GM12878 (cell line): ENCODE data around the gene NAP1L3. TPM values are rescaled to one million over a fixed set of nuclear protein-coding genes. Genes with fewer than 3 reads are reported as not detected.

Experiments used
- ATAC-seq: fragments of 200-7000 bp; cut with Tn5 transposase; 3 replicates; pipeline ENCODE4 v1.9.1; 2020; ENCODE audit warnings: mild to moderate bottlenecking, moderate library complexity
- BruUV-seq: library from RNA; stranded (reverse); fragments of 400-500 nt; replicated peaks from 2 replicates; lab custom pipeline; 2021; lab: Mats Ljungman, UMichigan
- CTCF ChIA-PET: fragments of 300-600 bp; sonication (Branson Sonifier 250); formaldehyde crosslinking; extraction: SDS; loops from one replicate; lab custom pipeline; 2021; ENCODE audit warnings: inconsistent platforms; lab: Yijun Ruan, JAX
- POLR2A ChIA-PET: fragments of 350-600 bp; formaldehyde crosslinking; extraction: SDS; loops from one replicate; lab custom pipeline; 2021; ENCODE audit warnings: inconsistent platforms; lab: Charles Lee
- RAD21 ChIA-PET: fragments of 300-600 bp; sonication (Branson Sonifier 250); formaldehyde crosslinking; loops from one replicate; lab custom pipeline; 2023; ENCODE audit warnings: antibody characterized with exemption; ENCODE audit not compliant: unreplicated experiment; lab: Charles Lee
- SMC1A ChIA-PET: fragments of 300-600 bp; sonication (Branson Sonifier 250); formaldehyde crosslinking; loops from one replicate; lab custom pipeline; 2023; ENCODE audit not compliant: unreplicated experiment, uncharacterized antibody; lab: Charles Lee
- DNase-seq: peaks from one replicate; pipeline ENCODE4 v3.0.0-alpha.2; 2011; ENCODE audit warnings: low read depth, low spot score
- FAIRE-seq: peaks from 3 replicates; lab custom pipeline; 2011; peaks lifted over from hg19 to GRCh38; lab: Jason Lieb, UNC
- H2AFZ ChIP-seq: 2 replicates; pipeline ENCODE4 v1.6.0; 2011; ENCODE audit warnings: low read depth, low read length, control low read depth; ENCODE audit not compliant: control insufficient read depth
- H3K27ac ChIP-seq: 2 replicates; pipeline ENCODE4 v1.5.1; 2011; ENCODE audit warnings: control low read depth; ENCODE audit not compliant: control insufficient read depth, insufficient read depth
- H3K27me3 ChIP-seq, 2 experiments: replicated peaks in 1 of 2; 2 replicates each; pipeline versions ENCODE4 v1.6.0 to v1.6.1; 2011; ENCODE audit warnings: low read length in 1 of 2; ENCODE audit not compliant: control insufficient read depth in 2 of 2, insufficient read depth in 2 of 2
- H3K36me3 ChIP-seq, 2 experiments: 2 replicates each; pipeline ENCODE4 v1.5.1; 2011; ENCODE audit warnings: low read length in 1 of 2; ENCODE audit not compliant: control insufficient read depth in 2 of 2, insufficient read depth in 2 of 2
- H3K4me1 ChIP-seq: 2 replicates; pipeline ENCODE4 v1.6.1; 2011; ENCODE audit warnings: mild to moderate bottlenecking, low read length, moderate library complexity, mixed read lengths; ENCODE audit not compliant: control insufficient read depth, insufficient read depth
- H3K4me2 ChIP-seq: 2 replicates; pipeline ENCODE4 v1.6.0; 2011; ENCODE audit warnings: control low read depth; ENCODE audit not compliant: control insufficient read depth, insufficient read depth
- H3K4me3 ChIP-seq: fragments of 200-600 bp; sonication (generic); 2 replicates; pipeline ENCODE4 v1.5.1; 2016
- H3K79me2 ChIP-seq: 2 replicates; pipeline ENCODE4 v1.6.0; 2011; ENCODE audit warnings: low read length; ENCODE audit not compliant: control insufficient read depth, insufficient read depth
- H3K9ac ChIP-seq: 2 replicates; pipeline ENCODE4 v1.8.0; 2011; ENCODE audit warnings: low read length, control low read depth, mixed read lengths; ENCODE audit not compliant: control insufficient read depth, insufficient read depth
- H3K9me3 ChIP-seq: replicated peaks from 3 replicates; pipeline ENCODE4 v1.5.1; 2011; ENCODE audit warnings: mild to moderate bottlenecking, low read length; ENCODE audit not compliant: control insufficient read depth, insufficient read depth
- H4K20me1 ChIP-seq: 2 replicates; pipeline ENCODE4 v1.6.0; 2011; ENCODE audit not compliant: control insufficient read depth, insufficient read depth
- ASH2L ChIP-seq: fragments of 300-600, 200-600 bp; sonication (generic); IDR thresholded peaks from 2 replicates; pipeline ENCODE4 v1.6.1; 2017; ENCODE audit warnings: low read depth, mild to moderate bottlenecking, borderline replicate concordance
- ATF7 ChIP-seq: fragments of 450-650 bp; IDR thresholded peaks from 2 replicates; pipeline ENCODE4 v1.6.1; 2016; ENCODE audit warnings: low read depth, mild to moderate bottlenecking
- BCL11A ChIP-seq: IDR thresholded peaks from 2 replicates; pipeline ENCODE4 v1.6.1; 2011; ENCODE audit warnings: low read depth, low read length
- CHD4 ChIP-seq: fragments of 200-600 bp; sonication (generic); IDR thresholded peaks from 2 replicates; pipeline ENCODE4 v1.6.1; 2016; ENCODE audit warnings: mild to moderate bottlenecking
- CREB1 ChIP-seq: IDR thresholded peaks from 2 replicates; pipeline ENCODE4 v1.6.1; 2012; ENCODE audit warnings: low read depth, mild to moderate bottlenecking, inconsistent platforms
- CUX1 ChIP-seq: IDR thresholded peaks from 2 replicates; pipeline ENCODE4 v1.6.1; 2012; ENCODE audit warnings: improper control_type of control experiment, low read depth, low read length; ENCODE audit not compliant: insufficient replicate concordance
- ETV6 ChIP-seq, 2 experiments: fragments of 450-650 bp in 1 of 2; IDR thresholded peaks in 1 of 2; conservative IDR thresholded peaks in 1 of 2; 2 replicates each; pipeline ENCODE4 v1.6.1; 2014; ENCODE audit warnings: antibody characterized with exemption in 1 of 2, borderline replicate concordance in 1 of 2, low read depth in 1 of 2, mild to moderate bottlenecking in 1 of 2, moderate library complexity in 1 of 2
- EZH2 ChIP-seq: IDR thresholded peaks from 2 replicates; pipeline ENCODE4 v1.6.1; 2012; ENCODE audit warnings: low read depth, mild to moderate bottlenecking, control low read depth, inconsistent platforms, low read length, borderline replicate concordance; ENCODE audit not compliant: control insufficient read depth
- KDM1A ChIP-seq: fragments of 200-600 bp; sonication (generic); IDR thresholded peaks from 2 replicates; pipeline ENCODE4 v1.6.1; 2016; ENCODE audit warnings: borderline replicate concordance
- MYC ChIP-seq: IDR thresholded peaks from 2 replicates; pipeline ENCODE4 v1.6.1; 2011; ENCODE audit warnings: mild to moderate bottlenecking, low read length, moderate library complexity, inconsistent platforms; ENCODE audit not compliant: insufficient read depth, insufficient replicate concordance, insufficient read length, severe bottlenecking
- NFYA ChIP-seq: IDR thresholded peaks from 2 replicates; pipeline ENCODE4 v1.6.1; 2011; ENCODE audit warnings: low read depth, mild to moderate bottlenecking, low read length, improper control_type of control experiment, borderline replicate concordance
- NR2C1 ChIP-seq: fragments of 450-650 bp; IDR thresholded peaks from 2 replicates; pipeline ENCODE4 v1.6.1; 2017; ENCODE audit warnings: antibody characterized with exemption, mild to moderate bottlenecking, moderate library complexity
- PAX8 ChIP-seq: fragments of 450-650 bp; IDR thresholded peaks from 2 replicates; pipeline ENCODE4 v1.6.1; 2017; ENCODE audit warnings: mild to moderate bottlenecking, moderate library complexity
- POLR2AphosphoS2 ChIP-seq: IDR thresholded peaks from 2 replicates; pipeline ENCODE4 v1.6.1; 2011; ENCODE audit warnings: low read depth, mild to moderate bottlenecking, low read length, improper control_type of control experiment, moderate library complexity
- RBBP5 ChIP-seq: fragments of 200-600 bp; sonication (generic); conservative IDR thresholded peaks from 2 replicates; pipeline ENCODE4 v1.6.1; 2016
- RUNX3 ChIP-seq: IDR thresholded peaks from 2 replicates; pipeline ENCODE4 v1.6.1; 2012; ENCODE audit warnings: low read length, inconsistent platforms
- SMARCA5 ChIP-seq: fragments of 450-650 bp; IDR thresholded peaks from 2 replicates; pipeline ENCODE4 v1.6.1; 2017; ENCODE audit warnings: mild to moderate bottlenecking
- WGBS: methylation state at CpG from one replicate; pipeline ENCODE4 v1.1.6; 2016; ENCODE audit warnings: low lambda C conversion rate; ENCODE audit not compliant: insufficient replicate concordance, insufficient coverage; ENCODE audit errors: missing lambda C conversion rate; 5-methylcytosine and 5-hydroxymethylcytosine counted together
- in situ Hi-C: fragments of 300-500 bp; cut with MboI; formaldehyde crosslinking; loops from 9 replicates; pipeline ENCODE4 v1.14.3; 2018; ENCODE audit warnings: mixed read lengths
- intact Hi-C: fragments of 100-400 bp; cut with micrococcal nuclease; formaldehyde crosslinking; loops from one replicate; pipeline ENCODE4 v1.14.2; 2022; ENCODE audit not compliant: unreplicated experiment
- polyA plus RNA-seq, 11 experiments: library from polyadenylated mRNA; depleted of rRNA in 4 of 11; unstranded in 6 of 11; stranded (reverse) in 5 of 11; fragments of >200 nt; fragmentation: Nextera tagmentation in 4 of 11; fragmentation: Illumina TruSeq in 1 of 11; extraction: Ambion mirVana in 4 of 11; extraction: Trizol in 1 of 11; gene quantifications; 1 replicate in 1 of 11; 2 replicates in 10 of 11; pipeline versions ENCODE4 v1.2.1 to v1.2.3, GENCODE V29; 2011 to 2016; ENCODE audit warnings: inconsistent platforms in 2 of 11, missing spikeins in 2 of 11, low read depth in 1 of 11
- total RNA-seq, 4 experiments: library from RNA; depleted of rRNA in 3 of 4; stranded (reverse); fragments of >200 nt in 3 of 4; fragmentation: Illumina TruSeq in 1 of 4; extraction: Trizol in 1 of 4; gene quantifications; 2 replicates each; pipeline versions ENCODE4 v1.2.1 to v1.2.3, GENCODE V29; 2013 to 2021

NAP1L3 gene
- total and polyA plus RNA-seq, 10 of the 15 experiments (the other 5 are each of a cell fraction or from before 2014, with no cell fraction given), result 0.04 to 0.12 (median 0.06) TPM; not detected in 7

- in situ Hi-C loops, result no loop called here
- no peaks in the 10 kb centered on the region for H4K20me1 ChIP-seq
- 55% methylated on average over 6 of the region's 6 CpGs for WGBS
- H2AFZ ChIP-seq, result no peak overlapping the region
- no peaks in the 10 kb centered on the region for H3K4me1 ChIP-seq
- no peaks in the 10 kb centered on the region for H3K27me3 ChIP-seq
- POLR2A ChIA-PET, result no interaction called here
- no peak overlapping the region for H3K4me2 ChIP-seq
- BruUV-seq, result no TSS peak
- no peaks in the 10 kb centered on the region for H3K36me3 ChIP-seq
- SMC1A ChIA-PET, result no interaction called here
- no peak for ATAC-seq
- intact Hi-C loops, result no loop called here
- TF ChIP-seq CREB1 (no peak), NR2C1 (no peak), POLR2AphosphoS2 (no peak), CUX1 (no peak), ATF7 (no peak), PAX8 (no peak), EZH2 (no peak), RBBP5 (no peak), BCL11A (no peak), SMARCA5 (no peak), RUNX3 (no peak), ETV6 (conservative IDR thresholded peaks at IDR 0.05 in 1 of 2, IDR thresholded peaks at IDR 0.05 in 1 of 2; ENCODE audit: borderline replicate concordance in 1 of 2, low read depth in 1 of 2) (no peak), MYC (no peak), NFYA (no peak), CHD4 (no peak), ASH2L (no peak), KDM1A (no peak)
- CTCF ChIA-PET, result no interaction called here
- H3K9me3 ChIP-seq, result no peaks in the 10 kb centered on the region
- FAIRE-seq, result no peak
- no peak overlapping the region for H3K4me3 ChIP-seq
- H3K9ac ChIP-seq, result no peak overlapping the region
- H3K79me2 ChIP-seq, result no peaks in the 10 kb centered on the region
- RAD21 ChIA-PET, result no interaction called here
- DNase-seq, result no peak
- H3K27ac ChIP-seq, result no peak overlapping the region
These were observed 22.6 kb upstream of the NAP1L3 start for GRCh38 chrX:93695981-93696380.
